Erythroblast (primary cell): ENCODE data around the gene PER1.

ENCODE experiments used
- GATA1 ChIP-seq: IDR thresholded peaks from 2 replicates; pipeline ENCODE4 v1.6.1; 2011; ENCODE audit warnings: low read depth, mild to moderate bottlenecking, control low read depth, low read length, moderate library complexity
- POLR2A ChIP-seq: IDR thresholded peaks from 2 replicates; pipeline ENCODE4 v1.6.1; 2011; ENCODE audit warnings: mild to moderate bottlenecking, low read length

DNA sequence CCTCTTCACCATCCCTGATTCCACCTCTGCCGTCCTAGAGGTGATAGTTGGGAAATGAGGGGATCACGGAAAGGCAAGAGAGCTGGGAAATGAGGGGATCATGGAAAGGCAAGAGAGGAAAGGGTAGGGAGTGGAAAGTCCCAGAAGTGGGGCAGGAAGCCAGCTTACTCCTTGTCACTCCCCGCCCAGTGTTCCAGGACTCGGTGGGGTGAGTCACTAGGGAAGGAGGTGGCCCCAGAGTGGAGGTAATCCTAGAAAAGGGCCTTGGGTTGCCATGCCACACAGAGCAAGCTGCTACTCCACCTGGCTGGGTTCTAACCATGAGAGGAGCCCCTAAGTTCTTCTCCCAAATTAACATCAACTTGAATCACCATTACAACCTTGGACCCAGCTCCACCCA lies 48.7 kb downstream of the PER1 start:
- no peak for TF ChIP-seq POLR2A
- no peak for TF ChIP-seq GATA1
